NCI-H1694 treated with DMSO at 0.1 percent for 48 hours (cell line): ENCODE results near the gene GOLGA1.

ENCODE experiments used
- DNase-seq: peaks from one replicate; lab custom pipeline; 2025; lab: John Stamatoyannopoulos, UW

GOLGA1 gene

GRCh38 chr9:124882231-124882630 is 58.7 kb downstream of the GOLGA1 start:
- no peak for DNase-seq

DNA sequence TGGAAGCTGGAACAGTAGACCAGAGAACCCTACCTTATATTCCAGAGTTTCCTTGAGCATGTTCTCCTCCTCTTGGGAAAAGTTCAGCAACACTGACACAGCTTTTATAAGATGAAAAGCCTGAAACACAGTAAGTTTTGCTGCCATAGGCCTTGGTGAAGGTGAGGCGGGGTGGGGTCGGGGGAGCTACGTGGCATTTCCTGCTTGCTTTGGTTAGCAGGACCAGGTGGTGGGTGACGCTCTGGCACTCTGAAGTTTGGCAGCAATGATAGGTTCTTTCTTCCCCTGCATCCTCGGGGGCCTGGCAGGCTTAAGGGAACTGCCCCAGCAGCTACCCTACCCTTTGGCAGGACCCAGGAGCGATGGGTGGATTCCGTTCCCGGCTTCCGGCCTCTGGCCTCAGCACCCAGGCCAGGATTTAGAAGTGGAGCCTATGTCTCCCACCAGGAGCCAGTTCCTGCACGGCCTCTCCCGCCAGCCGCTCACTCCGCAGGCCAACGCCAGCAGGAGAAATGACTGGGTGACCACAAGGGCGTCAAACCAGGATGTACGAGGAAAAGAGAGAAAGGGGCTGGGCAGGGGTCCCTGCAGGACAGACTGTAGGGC is 59.6 kb downstream of the GOLGA1 start:
- no peak for DNase-seq

- DNase-seq: no peak
Observed at GRCh38 chr9:124880501-124880900, 60.4 kb downstream of the GOLGA1 start.

GRCh38 chr9:124879226-124879625 is 61.7 kb downstream of the GOLGA1 start:
- no peak for DNase-seq

GRCh38 chr9:124878518-124878917 is 62.4 kb downstream of the GOLGA1 start:
- no peak for DNase-seq

GRCh38 chr9:124878021-124878420 is 62.9 kb downstream of the GOLGA1 start:
- DNase-seq: no peak

DNA sequence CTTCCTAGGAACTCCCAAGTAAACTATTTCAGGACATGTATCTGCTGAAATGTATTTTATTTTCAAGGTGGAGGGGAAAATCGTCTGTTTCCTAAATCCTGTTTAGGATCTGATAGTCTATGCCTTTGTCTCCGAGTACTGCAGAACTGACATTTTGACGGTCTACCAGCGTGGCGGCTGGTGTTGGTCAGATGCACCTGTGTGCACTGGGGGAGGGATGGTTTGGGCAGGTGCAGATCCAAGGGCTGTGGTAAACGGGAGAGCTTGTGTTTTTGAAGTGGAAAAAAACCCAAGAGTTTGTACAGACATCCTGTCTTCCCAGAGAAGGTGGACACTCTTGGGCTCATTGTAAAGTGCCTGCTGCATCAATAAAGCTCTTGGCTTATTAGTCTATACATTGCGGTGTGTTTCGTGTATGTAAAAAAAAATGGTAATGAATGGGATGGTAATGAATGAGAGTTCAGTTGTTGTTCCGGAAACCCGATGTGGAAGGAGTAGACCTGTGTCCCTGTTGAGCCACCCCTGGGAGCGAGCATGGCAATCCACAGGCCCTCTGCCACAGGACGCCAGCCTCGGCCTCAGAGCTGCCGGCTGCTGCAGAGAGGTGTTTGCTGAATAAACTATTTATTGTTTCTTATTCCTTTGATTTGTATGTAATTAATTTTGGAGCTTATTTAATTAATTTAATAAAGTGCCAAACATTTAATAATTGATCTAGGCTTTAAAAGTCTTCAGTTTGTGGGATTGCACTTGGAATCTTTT is 63.7 kb downstream of the GOLGA1 start:
- DNase-seq: no peak

DNA sequence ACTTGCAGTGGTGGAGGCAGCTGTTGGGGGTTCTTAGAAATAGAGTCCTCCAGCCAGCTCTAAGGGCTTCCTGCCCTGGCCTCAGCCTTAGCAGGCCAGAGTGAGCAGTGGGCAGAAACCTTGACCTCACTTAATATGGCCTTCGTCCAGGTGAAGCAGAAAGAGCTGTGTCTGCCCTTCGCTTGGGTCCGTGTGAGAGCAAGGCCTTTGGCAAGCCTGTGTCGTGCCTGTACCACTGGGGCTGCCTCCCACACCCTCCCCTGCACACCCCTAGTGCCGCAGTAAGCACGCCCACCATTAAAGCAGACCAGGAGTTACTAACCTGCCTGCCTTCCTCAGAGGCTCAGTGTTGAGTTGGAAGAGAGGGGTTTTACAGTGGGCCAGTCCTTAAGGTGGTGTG is 65.4 kb downstream of the GOLGA1 start:
- DNase-seq: no peak

DNA sequence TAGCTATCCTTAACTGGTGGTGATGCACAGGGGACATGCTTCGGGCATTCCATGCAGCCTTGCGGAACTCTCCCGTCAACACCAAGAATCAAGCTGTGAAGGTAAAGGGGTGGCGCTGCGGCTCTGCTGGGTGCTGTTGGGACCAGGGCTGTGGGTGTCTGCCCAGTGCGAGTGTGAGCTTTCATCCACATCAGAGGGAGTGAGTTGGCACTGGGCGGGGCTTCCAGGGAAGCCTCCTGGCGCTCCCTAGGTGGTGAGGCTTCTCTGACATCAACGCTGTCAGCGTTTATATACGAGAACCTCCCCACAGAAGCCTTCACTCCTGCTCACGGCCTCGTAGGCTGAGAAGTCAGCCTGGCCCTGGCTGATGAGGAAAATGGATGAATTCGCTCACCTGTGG is 67.2 kb downstream of the GOLGA1 start:
- DNase-seq: no peak

DNA sequence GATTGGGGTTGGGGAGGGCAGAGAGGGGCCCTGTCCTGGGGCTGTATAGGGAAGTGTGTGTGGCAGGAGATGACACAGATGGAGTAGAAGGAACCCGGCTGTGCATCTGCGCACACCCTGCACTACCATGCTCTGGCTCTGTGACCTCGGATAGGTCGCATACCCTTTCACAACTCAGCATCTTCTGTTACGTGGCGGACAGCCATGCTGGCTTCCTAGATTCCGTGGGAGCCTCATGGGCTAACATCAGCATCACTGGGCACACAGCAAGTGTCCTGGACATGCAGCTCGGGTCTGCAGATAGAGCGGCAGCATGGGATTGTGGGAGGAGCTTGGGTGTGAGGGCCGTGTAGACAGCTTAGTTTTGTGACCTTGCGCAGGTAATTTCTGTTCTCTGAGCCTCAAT is 69.7 kb downstream of the GOLGA1 start:
- DNase-seq: no peak

- DNase-seq: no peak
Observed at GRCh38 chr9:124870723-124871122, 70.2 kb downstream of the GOLGA1 start.

GRCh38 chr9:124869986-124870560 is 70.8 kb downstream of the GOLGA1 start:
- no peak for DNase-seq

- no peak for DNase-seq
Observed at GRCh38 chr9:124869466-124869985, 71.4 kb downstream of the GOLGA1 start.

- DNase-seq: peak; percentile 43
Observed at GRCh38 chr9:124868511-124869465, 72.1 kb downstream of the GOLGA1 start.

GRCh38 chr9:124863371-124863871 is 77.5 kb downstream of the GOLGA1 start:
- DNase-seq: no peak

GRCh38 chr9:124861342-124862229 is 79.3 kb downstream of the GOLGA1 start, which contains the start of the genes ARPC5L and RPL35:
Gene ARPC5L, plus strand, starts transcription at chr9:124862130. Its CDS starts 7,161 bp downstream, at chr9:124869291.
Gene RPL35, minus strand, starts transcription at chr9:124861957. Its CDS starts 45 bp downstream, at chr9:124861912.
- DNase-seq: peak; percentile 78

DNA sequence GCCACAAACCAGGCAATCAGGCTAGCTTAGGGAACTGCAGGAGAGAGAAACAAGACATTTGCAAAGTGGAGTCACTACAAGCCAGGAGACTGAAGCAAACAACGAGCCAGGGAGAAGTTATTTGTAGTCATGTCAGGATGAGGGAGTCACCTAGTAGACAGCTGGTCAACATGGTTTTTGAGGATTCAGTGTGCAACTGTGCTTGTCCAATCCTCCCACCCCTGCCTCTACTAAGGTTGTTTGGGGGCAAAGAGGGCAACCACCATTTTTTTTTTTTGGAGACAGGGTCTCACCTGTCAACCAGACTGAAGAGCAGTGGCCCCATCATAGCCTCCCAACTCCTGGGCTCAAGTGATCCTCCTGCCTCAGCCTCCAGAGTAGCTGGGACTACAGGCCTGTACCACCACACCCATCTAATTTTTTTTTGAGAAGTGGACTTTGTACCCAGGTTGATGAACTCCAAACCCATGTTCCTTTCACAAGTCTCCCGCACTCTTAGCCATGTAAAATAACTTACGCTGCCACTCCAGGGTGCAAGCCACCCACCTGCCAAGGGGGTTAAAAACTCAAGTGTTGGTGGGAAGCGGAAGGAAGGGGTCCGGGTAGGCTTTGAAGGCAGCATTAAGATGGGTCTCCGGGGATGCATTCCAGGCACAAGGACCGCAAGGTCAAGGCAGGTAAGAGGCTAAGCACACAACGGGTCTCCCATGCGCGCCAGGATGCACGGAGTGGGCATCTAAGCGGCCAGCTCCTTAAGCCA is 80.1 kb downstream of the GOLGA1 start:
- no peak for DNase-seq

DNA sequence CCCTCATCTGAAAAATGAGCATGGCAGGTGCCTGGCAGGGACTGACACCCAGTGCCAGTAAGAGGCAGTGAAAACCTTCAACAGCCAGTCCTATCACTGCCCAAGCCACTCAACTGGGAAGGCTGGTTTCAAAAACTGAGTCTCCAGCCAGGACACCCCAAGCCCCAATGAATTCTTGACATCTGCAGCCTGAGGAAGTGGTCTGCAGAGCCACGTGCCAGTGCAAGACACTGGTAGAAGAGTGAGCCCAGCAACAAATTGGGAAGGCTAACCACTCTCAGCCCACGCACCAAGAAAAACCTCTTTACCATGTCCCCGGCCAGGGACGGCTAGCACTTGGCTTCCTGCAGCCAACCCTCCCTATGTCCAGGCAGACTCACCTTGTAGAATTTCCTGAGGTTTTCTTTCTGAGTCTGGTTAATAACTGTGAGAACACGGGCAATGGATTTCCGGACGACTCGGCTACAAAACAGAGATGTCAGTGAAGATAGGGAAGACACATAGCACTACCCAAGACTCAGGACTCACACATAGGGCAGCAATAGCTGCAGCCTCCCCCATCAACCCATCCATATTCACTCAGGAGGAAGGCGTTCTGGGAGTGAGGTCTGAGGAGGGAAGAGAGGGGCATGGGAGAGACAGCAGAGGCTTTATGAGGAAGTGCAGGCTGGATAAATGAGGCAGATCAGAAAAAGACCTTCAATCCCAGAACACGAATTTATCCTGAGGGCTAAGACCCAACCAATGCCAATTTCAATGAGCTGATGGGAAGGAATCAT is 80.9 kb downstream of the GOLGA1 start:
- DNase-seq: no peak
